GM12801 (cell line): ENCODE measurements around the gene OSBPL5.

Experiments used
- TF ChIP-seq, protein P1 (sequence below): IDR thresholded peaks from one replicate; pipeline ENCODE4 v1.5.1; 2011; ENCODE audit warnings: control low read depth; ENCODE audit not compliant: insufficient read length; ENCODE audit errors: extremely low read depth

OSBPL5 gene

GRCh38 chr11:3169255-3170043, 4.3 kb upstream of the OSBPL5 start:
- TF ChIP-seq, protein P1, sequence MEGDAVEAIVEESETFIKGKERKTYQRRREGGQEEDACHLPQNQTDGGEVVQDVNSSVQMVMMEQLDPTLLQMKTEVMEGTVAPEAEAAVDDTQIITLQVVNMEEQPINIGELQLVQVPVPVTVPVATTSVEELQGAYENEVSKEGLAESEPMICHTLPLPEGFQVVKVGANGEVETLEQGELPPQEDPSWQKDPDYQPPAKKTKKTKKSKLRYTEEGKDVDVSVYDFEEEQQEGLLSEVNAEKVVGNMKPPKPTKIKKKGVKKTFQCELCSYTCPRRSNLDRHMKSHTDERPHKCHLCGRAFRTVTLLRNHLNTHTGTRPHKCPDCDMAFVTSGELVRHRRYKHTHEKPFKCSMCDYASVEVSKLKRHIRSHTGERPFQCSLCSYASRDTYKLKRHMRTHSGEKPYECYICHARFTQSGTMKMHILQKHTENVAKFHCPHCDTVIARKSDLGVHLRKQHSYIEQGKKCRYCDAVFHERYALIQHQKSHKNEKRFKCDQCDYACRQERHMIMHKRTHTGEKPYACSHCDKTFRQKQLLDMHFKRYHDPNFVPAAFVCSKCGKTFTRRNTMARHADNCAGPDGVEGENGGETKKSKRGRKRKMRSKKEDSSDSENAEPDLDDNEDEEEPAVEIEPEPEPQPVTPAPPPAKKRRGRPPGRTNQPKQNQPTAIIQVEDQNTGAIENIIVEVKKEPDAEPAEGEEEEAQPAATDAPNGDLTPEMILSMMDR = no peak

GRCh38 chr11:3167143-3168119, 2.3 kb upstream of the OSBPL5 start:
- TF ChIP-seq, protein P1 = no peak

GRCh38 chr11:3166268-3167142, 1.4 kb upstream of the OSBPL5 start:
- TF ChIP-seq, protein P1 = no peak

GRCh38 chr11:3165916-3166267, 782 bp upstream of the OSBPL5 start:
- TF ChIP-seq, protein P1 = no peak

- TF ChIP-seq, protein P1 = no peak
Observed at GRCh38 chr11:3164552-3165151, 458 bp downstream of the OSBPL5 start.

DNA sequence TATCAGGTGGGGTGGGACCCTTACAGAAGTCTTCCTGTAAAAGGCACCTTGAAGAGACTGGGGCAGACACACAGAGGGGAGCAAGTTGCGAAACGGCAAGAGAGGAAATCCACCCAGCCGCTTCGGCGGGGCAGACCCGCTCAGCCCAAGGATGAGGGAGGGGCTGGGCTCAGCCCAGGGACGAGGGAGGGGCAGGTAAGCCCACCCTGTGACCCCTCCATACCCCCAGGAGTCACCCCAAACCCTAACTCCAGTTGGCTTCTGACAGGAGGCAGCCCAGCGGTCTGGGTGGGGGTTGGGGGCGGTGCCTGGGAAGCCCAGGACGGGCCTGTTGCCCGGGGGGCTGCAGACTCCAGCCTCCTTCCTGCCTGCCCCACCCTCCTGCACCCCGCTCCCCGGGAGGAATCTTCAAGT, 965 bp downstream of the OSBPL5 start:
- TF ChIP-seq, protein P1 = no peak
